ENCODE data around the gene PANK3. TPM values are rescaled to one million over a fixed set of nuclear protein-coding genes. Genes with fewer than 3 reads are reported as not detected.

Gene PANK3
- total and polyA plus RNA-seq, 9 of the 15 experiments (the other 6 are each of a cell fraction or from before 2014, with no cell fraction given) = 5.9 to 50.4 (median 29.7) TPM

DNA sequence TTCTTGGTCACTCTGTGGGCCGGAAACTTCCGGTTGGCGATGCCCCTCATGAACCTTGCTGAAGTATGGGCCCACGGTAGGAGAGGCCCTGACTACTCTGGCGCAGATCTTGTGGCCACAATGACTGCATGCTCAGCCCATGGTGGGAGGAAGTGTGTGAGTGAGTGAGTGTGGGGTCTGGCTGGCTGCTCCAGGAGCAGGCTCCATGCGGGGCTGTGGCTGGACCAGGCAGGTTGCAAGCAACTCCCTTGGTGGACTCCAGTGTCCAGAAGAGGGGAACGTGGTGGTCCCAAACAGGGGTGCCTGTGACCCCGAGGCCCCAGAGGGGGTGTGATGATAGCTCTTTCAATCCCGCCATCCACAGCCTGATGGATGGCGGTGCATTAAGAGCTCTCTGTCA, 35.5 kb upstream of the PANK3 start (continued):
- TF ChIP-seq NELFE (IDR thresholded peaks at IDR 0.05; ENCODE audit: insufficient read depth, insufficient read length) = no peak
- no peak for TF ChIP-seq MCM2 (IDR thresholded peaks at IDR 0.05; ENCODE audit: low read depth)
- TF ChIP-seq, protein P1, sequence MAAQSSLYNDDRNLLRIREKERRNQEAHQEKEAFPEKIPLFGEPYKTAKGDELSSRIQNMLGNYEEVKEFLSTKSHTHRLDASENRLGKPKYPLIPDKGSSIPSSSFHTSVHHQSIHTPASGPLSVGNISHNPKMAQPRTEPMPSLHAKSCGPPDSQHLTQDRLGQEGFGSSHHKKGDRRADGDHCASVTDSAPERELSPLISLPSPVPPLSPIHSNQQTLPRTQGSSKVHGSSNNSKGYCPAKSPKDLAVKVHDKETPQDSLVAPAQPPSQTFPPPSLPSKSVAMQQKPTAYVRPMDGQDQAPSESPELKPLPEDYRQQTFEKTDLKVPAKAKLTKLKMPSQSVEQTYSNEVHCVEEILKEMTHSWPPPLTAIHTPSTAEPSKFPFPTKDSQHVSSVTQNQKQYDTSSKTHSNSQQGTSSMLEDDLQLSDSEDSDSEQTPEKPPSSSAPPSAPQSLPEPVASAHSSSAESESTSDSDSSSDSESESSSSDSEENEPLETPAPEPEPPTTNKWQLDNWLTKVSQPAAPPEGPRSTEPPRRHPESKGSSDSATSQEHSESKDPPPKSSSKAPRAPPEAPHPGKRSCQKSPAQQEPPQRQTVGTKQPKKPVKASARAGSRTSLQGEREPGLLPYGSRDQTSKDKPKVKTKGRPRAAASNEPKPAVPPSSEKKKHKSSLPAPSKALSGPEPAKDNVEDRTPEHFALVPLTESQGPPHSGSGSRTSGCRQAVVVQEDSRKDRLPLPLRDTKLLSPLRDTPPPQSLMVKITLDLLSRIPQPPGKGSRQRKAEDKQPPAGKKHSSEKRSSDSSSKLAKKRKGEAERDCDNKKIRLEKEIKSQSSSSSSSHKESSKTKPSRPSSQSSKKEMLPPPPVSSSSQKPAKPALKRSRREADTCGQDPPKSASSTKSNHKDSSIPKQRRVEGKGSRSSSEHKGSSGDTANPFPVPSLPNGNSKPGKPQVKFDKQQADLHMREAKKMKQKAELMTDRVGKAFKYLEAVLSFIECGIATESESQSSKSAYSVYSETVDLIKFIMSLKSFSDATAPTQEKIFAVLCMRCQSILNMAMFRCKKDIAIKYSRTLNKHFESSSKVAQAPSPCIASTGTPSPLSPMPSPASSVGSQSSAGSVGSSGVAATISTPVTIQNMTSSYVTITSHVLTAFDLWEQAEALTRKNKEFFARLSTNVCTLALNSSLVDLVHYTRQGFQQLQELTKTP (IDR thresholded peaks at IDR 0.05; ENCODE audit: low read depth in 1 of 2, partially characterized antibody in 2 of 2) = no peak
- no peak for TF ChIP-seq SLC30A9 (CRISPR knock-in tag; IDR thresholded peaks at IDR 0.05)
- TF ChIP-seq NCOR1 (IDR thresholded peaks at IDR 0.05) = no peak
- TF ChIP-seq, protein P2, sequence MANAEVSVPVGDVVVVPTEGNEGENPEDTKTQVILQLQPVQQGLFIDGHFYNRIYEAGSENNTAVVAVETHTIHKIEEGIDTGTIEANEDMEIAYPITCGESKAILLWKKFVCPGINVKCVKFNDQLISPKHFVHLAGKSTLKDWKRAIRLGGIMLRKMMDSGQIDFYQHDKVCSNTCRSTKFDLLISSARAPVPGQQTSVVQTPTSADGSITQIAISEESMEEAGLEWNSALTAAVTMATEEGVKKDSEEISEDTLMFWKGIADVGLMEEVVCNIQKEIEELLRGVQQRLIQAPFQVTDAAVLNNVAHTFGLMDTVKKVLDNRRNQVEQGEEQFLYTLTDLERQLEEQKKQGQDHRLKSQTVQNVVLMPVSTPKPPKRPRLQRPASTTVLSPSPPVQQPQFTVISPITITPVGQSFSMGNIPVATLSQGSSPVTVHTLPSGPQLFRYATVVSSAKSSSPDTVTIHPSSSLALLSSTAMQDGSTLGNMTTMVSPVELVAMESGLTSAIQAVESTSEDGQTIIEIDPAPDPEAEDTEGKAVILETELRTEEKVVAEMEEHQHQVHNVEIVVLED (CRISPR knock-in tag; IDR thresholded peaks at IDR 0.05) = no peak
- no peak for TF ChIP-seq LARP7 (IDR thresholded peaks at IDR 0.05)

Measured in K562 (cell line).